ENCODE measurements around the gene MISFA. TPM values are rescaled to one million over a fixed set of nuclear protein-coding genes. Genes with fewer than 3 reads are reported as not detected.

The MISFA gene
- total RNA-seq, 1 experiment from 2014 or later, result 5.0 TPM

- H3K36me3 ChIP-seq (ENCODE audit: control insufficient read depth, insufficient read depth, low read length), result peaks cover 5% of the 10 kb centered on the region
- BruUV-seq (replicated peaks), result no TSS peak
- no peaks in the 10 kb centered on the region for H3K4me1 ChIP-seq (ENCODE audit: control insufficient read depth, insufficient read depth, low read length)
- H3K27me3 ChIP-seq (ENCODE audit: control insufficient read depth, insufficient read depth, low read length), result no peaks in the 10 kb centered on the region
- intact Hi-C loops (cut with micrococcal nuclease; ENCODE audit: unreplicated experiment) (no loop called here), in situ Hi-C loops (cut with HindIII; ENCODE audit: low pct_unique_long_range_greater_than_20kb, low sequenced_read_pairs) (no loop called here)
- H3K4me3 ChIP-seq (ENCODE audit: low read depth in 2 of 2, low read length in 2 of 2), result no peak overlapping the region
- ATAC-seq (no peak), DNase-seq (ENCODE audit: low read depth, low spot score) (no peak)
- H3K9me3 ChIP-seq (ENCODE audit: control insufficient read depth, insufficient read depth, low read depth, low read length), result no peaks in the 10 kb centered on the region
- ChIA-PET POLR2A (no interaction called here), CTCF (interaction anchor here (0.6 to 0.7 kb wide), 2 partner anchors 17 to 24 kb away, joined by 4 to 9 read pairs; no protein-coding TSS in a partner anchor)
- TF ChIP-seq, protein P1, sequence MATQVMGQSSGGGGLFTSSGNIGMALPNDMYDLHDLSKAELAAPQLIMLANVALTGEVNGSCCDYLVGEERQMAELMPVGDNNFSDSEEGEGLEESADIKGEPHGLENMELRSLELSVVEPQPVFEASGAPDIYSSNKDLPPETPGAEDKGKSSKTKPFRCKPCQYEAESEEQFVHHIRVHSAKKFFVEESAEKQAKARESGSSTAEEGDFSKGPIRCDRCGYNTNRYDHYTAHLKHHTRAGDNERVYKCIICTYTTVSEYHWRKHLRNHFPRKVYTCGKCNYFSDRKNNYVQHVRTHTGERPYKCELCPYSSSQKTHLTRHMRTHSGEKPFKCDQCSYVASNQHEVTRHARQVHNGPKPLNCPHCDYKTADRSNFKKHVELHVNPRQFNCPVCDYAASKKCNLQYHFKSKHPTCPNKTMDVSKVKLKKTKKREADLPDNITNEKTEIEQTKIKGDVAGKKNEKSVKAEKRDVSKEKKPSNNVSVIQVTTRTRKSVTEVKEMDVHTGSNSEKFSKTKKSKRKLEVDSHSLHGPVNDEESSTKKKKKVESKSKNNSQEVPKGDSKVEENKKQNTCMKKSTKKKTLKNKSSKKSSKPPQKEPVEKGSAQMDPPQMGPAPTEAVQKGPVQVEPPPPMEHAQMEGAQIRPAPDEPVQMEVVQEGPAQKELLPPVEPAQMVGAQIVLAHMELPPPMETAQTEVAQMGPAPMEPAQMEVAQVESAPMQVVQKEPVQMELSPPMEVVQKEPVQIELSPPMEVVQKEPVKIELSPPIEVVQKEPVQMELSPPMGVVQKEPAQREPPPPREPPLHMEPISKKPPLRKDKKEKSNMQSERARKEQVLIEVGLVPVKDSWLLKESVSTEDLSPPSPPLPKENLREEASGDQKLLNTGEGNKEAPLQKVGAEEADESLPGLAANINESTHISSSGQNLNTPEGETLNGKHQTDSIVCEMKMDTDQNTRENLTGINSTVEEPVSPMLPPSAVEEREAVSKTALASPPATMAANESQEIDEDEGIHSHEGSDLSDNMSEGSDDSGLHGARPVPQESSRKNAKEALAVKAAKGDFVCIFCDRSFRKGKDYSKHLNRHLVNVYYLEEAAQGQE (IDR thresholded peaks at IDR 0.05; ENCODE audit: insufficient read depth in 1 of 2, low read depth in 2 of 2, low read length in 1 of 2), result no peak
- TF ChIP-seq CTCF (IDR thresholded peaks at IDR 0.05), result no peak
- TF ChIP-seq POLR2AphosphoS5 (IDR thresholded peaks at IDR 0.05; ENCODE audit: low read depth, low read length), result no peak
- TF ChIP-seq TCF7L2 (IDR thresholded peaks at IDR 0.05; ENCODE audit: low read depth, low read length), result no peak
- TF ChIP-seq SIN3A (IDR thresholded peaks at IDR 0.05; ENCODE audit: borderline replicate concordance, insufficient read depth, low read depth, low read length), result no peak
- no peak overlapping the region for H3K27ac ChIP-seq (ENCODE audit: low read length)
These were observed 11.6 kb downstream of the MISFA start for GRCh38 chr11:18611196-18611595.

DNA sequence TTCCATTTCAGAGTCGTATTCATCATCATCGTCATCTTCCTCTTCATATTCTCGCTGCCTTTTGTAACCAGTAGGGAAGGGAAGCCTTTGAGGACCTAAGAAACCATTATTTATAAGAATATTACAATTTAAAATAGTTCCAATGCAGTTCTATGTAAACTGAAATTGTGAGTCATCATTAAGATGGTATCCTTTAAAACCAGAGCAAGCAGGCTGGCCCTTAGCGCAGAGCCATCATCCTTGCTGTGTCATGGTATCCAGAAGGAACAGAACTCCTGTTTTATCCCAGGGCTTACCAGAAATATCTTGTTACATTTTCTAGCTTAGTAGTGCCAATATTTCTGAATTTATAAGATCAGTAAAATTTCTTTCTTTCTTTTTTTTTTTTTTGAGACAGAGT lies 12.8 kb downstream of the MISFA start:
- no TSS peak for BruUV-seq (replicated peaks)
- CTCF ChIA-PET, result no interaction called here

GRCh38 chr11:18614667-18615066 lies 15.1 kb downstream of the MISFA start:
- ChIA-PET CTCF (no interaction called here), POLR2A (no interaction called here)
- H3K9me3 ChIP-seq (ENCODE audit: control insufficient read depth, insufficient read depth, low read depth, low read length), result no peaks in the 10 kb centered on the region
- no peaks in the 10 kb centered on the region; the same call in none of the 2 replicates for H3K36me3 ChIP-seq (ENCODE audit: control insufficient read depth, insufficient read depth, low read length)
- H3K27ac ChIP-seq (ENCODE audit: low read length), result no peak overlapping the region
- no peaks in the 10 kb centered on the region for H3K27me3 ChIP-seq (ENCODE audit: control insufficient read depth, insufficient read depth, low read length)
- H3K4me1 ChIP-seq (ENCODE audit: control insufficient read depth, insufficient read depth, low read length), result no peaks in the 10 kb centered on the region
- ATAC-seq (no peak), DNase-seq (ENCODE audit: low read depth, low spot score) (no peak)
- TF ChIP-seq TCF7L2 (IDR thresholded peaks at IDR 0.05; ENCODE audit: low read depth, low read length) (no peak), CTCF (IDR thresholded peaks at IDR 0.05) (no peak), POLR2AphosphoS5 (IDR thresholded peaks at IDR 0.05; ENCODE audit: low read depth, low read length) (no peak)
- intact Hi-C loops (cut with micrococcal nuclease; ENCODE audit: unreplicated experiment) (no loop called here), in situ Hi-C loops (cut with HindIII; ENCODE audit: low pct_unique_long_range_greater_than_20kb, low sequenced_read_pairs) (no loop called here)
- H3K4me3 ChIP-seq (ENCODE audit: low read depth in 2 of 2, low read length in 2 of 2), result no peak overlapping the region
- no TSS peak for BruUV-seq (replicated peaks)

More for the DNA sequence above, 12.8 kb downstream of the MISFA start:
- Histone ChIP-seq H3K27me3 (ENCODE audit: control insufficient read depth, insufficient read depth, low read length) (no peaks in the 10 kb centered on the region), H3K4me1 (ENCODE audit: control insufficient read depth, insufficient read depth, low read length) (no peaks in the 10 kb centered on the region), H3K9me3 (ENCODE audit: control insufficient read depth, insufficient read depth, low read depth, low read length) (no peaks in the 10 kb centered on the region), H3K36me3 (ENCODE audit: control insufficient read depth, insufficient read depth, low read length) (peaks cover 3% of the 10 kb centered on the region), H3K4me3 (ENCODE audit: low read depth in 2 of 2, low read length in 2 of 2) (no peak overlapping the region), H3K27ac (ENCODE audit: low read length) (no peak overlapping the region)
- intact Hi-C loops (cut with micrococcal nuclease; ENCODE audit: unreplicated experiment) (no loop called here), in situ Hi-C loops (cut with HindIII; ENCODE audit: low pct_unique_long_range_greater_than_20kb, low sequenced_read_pairs) (no loop called here)
- no peak for TF ChIP-seq SIN3A (IDR thresholded peaks at IDR 0.05; ENCODE audit: borderline replicate concordance, insufficient read depth, low read depth, low read length)
- ATAC-seq (no peak), DNase-seq (ENCODE audit: low read depth, low spot score) (no peak)
- POLR2A ChIA-PET, result no interaction called here
